Gastrocnemius medialis (tissue), 4 donors: ENCODE data around the gene TP63. TPM values are rescaled to one million over a fixed set of nuclear protein-coding genes. Genes with fewer than 3 reads are reported as not detected.

ENCODE experiments used
- ATAC-seq, 2 donors: fragments of 150-250 bp; one replicate each; pipeline ENCODE4 v1.9.1; 2016
- DNase-seq, 2 donors: peaks; one replicate each; pipeline ENCODE4 v3.0.0-alpha.2; 2019
- H3K27ac ChIP-seq, 4 donors: fragments of 200-600 bp; sonication (generic); 1 replicate in 1 of 4; 2 replicates in 3 of 4; pipeline ENCODE4 v1.5.1; 2016 to 2018; ENCODE audit warnings: mild to moderate bottlenecking in 2 of 4, moderate library complexity in 1 of 4
- H3K27me3 ChIP-seq, 3 donors: fragments of 200-600 bp; sonication (generic) in 2 of 3; 1 replicate in 1 of 3; 2 replicates in 2 of 3; pipeline versions ENCODE4 v1.5.1 to v1.6.0; 2016 to 2019; ENCODE audit warnings: mild to moderate bottlenecking in 1 of 3, moderate library complexity in 1 of 3
- H3K36me3 ChIP-seq, 2 donors: fragments of 200-600 bp; sonication (generic) in 1 of 2; one replicate each; pipeline ENCODE4 v1.5.1; 2017 to 2018
- H3K4me1 ChIP-seq, 2 donors: fragments of 200-600 bp; sonication (generic) in 1 of 2; one replicate each; pipeline ENCODE4 v1.5.1; 2016 to 2017; ENCODE audit warnings: mild to moderate bottlenecking in 2 of 2
- H3K4me3 ChIP-seq, 4 donors: fragments of 200-600 bp; sonication (generic) in 3 of 4; 1 replicate in 1 of 4; 2 replicates in 3 of 4; pipeline ENCODE4 v1.5.1; 2016 to 2019; ENCODE audit warnings: mild to moderate bottlenecking in 2 of 4
- H3K9me3 ChIP-seq, 3 donors: fragments of 200-600 bp; sonication (generic) in 2 of 3; 1 replicate in 1 of 3; 2 replicates in 2 of 3; pipeline ENCODE4 v1.5.1; 2016 to 2019
- POLR2A ChIP-seq, 2 donors: fragments of 450-650 bp; IDR thresholded peaks; one replicate each; pipeline ENCODE4 v1.6.1; 2017; ENCODE audit warnings: antibody characterized with exemption in 2 of 2, mild to moderate bottlenecking in 2 of 2, moderate library complexity in 2 of 2
- in situ Hi-C, 4 donors: fragments of 200-750 bp; cut with MboI; loops; one replicate each; pipeline versions ENCODE4 v1.15.0 to v1.8.0; 2017; ENCODE audit warnings: low sequenced_read_pairs in 4 of 4
- intact Hi-C: fragments of 100-400 bp; cut with DNase I; formaldehyde crosslinking; loops from one replicate; pipeline ENCODE4 v1.15.1; 2023; ENCODE audit warnings: low total_unique reads
- total RNA-seq, 4 donors: library from RNA; depleted of rRNA; stranded (reverse); fragments of >200 nt; gene quantifications; one replicate each; pipeline versions ENCODE4 v1.1.0 to v1.2.3, GENCODE V29; 2016
- TF ChIP-seq, protein P1 (sequence below), 5 experiments: fragments of 450-650 bp in 3 of 5; fragments of 200-600 bp in 2 of 5; sonication (generic) in 2 of 5; IDR thresholded peaks in 4 of 5; conservative IDR thresholded peaks in 1 of 5; 1 replicate in 4 of 5; 2 replicates in 1 of 5; pipeline ENCODE4 v1.5.1; 2016 to 2019; ENCODE audit warnings: antibody characterized with exemption in 5 of 5, mild to moderate bottlenecking in 3 of 5, moderate library complexity in 3 of 5

The TP63 gene
- total RNA-seq, 4 donors from 2014 or later: 5.2 to 38.8 (median 25.8) TPM

DNA sequence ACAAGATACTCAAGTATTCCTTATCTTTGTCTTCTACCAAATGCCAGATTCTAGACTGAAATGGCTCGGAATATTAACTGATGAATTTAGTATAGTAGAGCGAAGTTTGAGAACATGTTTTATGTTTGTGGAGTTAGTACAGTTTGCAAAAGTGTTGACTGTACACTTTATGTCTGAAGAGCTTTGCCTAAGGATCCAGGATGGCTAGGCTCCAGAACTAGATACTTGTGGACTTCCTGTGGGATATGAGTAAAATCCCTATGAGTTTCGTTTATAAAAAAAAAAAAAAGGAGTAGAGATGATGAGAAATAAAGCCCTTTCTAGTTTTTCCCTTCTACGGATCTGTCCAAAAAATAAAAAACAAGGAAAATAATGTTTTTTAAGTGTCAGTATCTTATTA lies 96.7 kb downstream of the TP63 start:
- TF ChIP-seq, protein P1, sequence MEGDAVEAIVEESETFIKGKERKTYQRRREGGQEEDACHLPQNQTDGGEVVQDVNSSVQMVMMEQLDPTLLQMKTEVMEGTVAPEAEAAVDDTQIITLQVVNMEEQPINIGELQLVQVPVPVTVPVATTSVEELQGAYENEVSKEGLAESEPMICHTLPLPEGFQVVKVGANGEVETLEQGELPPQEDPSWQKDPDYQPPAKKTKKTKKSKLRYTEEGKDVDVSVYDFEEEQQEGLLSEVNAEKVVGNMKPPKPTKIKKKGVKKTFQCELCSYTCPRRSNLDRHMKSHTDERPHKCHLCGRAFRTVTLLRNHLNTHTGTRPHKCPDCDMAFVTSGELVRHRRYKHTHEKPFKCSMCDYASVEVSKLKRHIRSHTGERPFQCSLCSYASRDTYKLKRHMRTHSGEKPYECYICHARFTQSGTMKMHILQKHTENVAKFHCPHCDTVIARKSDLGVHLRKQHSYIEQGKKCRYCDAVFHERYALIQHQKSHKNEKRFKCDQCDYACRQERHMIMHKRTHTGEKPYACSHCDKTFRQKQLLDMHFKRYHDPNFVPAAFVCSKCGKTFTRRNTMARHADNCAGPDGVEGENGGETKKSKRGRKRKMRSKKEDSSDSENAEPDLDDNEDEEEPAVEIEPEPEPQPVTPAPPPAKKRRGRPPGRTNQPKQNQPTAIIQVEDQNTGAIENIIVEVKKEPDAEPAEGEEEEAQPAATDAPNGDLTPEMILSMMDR (IDR thresholded peaks at IDR 0.05 in 4 of 5, conservative IDR thresholded peaks at IDR 0.05 in 1 of 5): no peak
- no peak for TF ChIP-seq POLR2A (IDR thresholded peaks at IDR 0.05)
- H3K36me3 ChIP-seq: no peaks in the 10 kb centered on the region
- no peak overlapping the region for H3K4me3 ChIP-seq
- intact Hi-C loops: no loop called here
- DNase-seq (no peak), ATAC-seq (no peak)
- peaks cover 17 to 30% of the 10 kb centered on the region in 2 donors for H3K4me1 ChIP-seq
- in situ Hi-C loops: no loop called here
- H3K27me3 ChIP-seq: no peaks in the 10 kb centered on the region
- H3K27ac ChIP-seq: no peak overlapping the region
- no peaks in the 10 kb centered on the region for H3K9me3 ChIP-seq

DNA sequence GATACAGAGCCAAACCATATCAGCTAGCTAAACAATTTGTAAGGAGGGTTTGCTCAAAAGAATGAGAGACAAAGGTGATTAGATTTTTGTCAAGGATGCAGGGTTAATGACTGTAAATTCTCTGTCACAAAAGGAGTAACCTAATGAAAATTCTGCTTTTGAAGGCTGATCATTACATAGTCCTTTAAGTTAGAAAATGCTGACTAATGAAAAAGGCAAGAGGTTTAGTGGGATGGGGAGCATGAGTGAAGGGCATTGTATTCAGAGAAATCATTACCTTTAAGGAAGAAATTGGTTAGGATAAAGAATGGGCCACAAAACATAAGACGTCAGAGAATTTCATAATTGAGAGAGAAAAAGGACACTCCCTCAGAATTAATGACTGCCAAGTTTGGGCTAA lies 97.7 kb downstream of the TP63 start:
- H3K9me3 ChIP-seq: no peaks in the 10 kb centered on the region
- in situ Hi-C loops: no loop called here

DNA sequence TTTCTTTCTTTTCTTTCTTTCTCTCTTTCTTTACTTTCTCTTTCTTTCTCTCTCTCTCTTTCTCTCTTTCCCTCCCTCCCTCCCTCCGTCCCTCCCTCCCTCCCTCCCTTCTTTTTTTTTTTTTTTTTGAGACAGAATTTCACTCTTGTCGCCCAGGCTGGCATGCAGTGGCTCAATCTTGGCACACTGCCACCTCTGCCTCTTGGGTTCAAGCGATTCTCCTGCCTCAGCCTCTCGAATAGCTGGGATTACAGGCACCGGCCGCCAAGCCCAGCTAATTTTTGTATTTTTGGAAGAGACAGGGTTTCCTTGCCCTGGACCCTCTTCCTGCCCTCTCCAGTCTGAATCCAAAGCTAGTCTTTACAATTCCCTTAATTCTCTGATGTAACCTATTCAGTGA lies 102.9 kb downstream of the TP63 start:
- TF ChIP-seq, protein P1 (IDR thresholded peaks at IDR 0.05 in 4 of 5, conservative IDR thresholded peaks at IDR 0.05 in 1 of 5): no peak
- TF ChIP-seq POLR2A (IDR thresholded peaks at IDR 0.05): no peak
- no peak for DNase-seq
- Histone ChIP-seq H3K4me3 (no peak overlapping the region), H3K27ac (no peak overlapping the region), H3K27me3 (no peaks in the 10 kb centered on the region), H3K36me3 (peaks cover 0 to 7% of the 10 kb centered on the region in 2 donors), H3K4me1 (peaks cover 10 to 12% of the 10 kb centered on the region in 2 donors), H3K9me3 (no peaks in the 10 kb centered on the region)
- intact Hi-C loops: no loop called here
- ATAC-seq: no peak
- in situ Hi-C loops: no loop called here

More for the DNA sequence above, 97.7 kb downstream of the TP63 start:
- Histone ChIP-seq H3K36me3 (no peaks in the 10 kb centered on the region), H3K27me3 (no peaks in the 10 kb centered on the region), H3K4me1 (peaks cover 17 to 28% of the 10 kb centered on the region in 2 donors), H3K4me3 (no peak overlapping the region), H3K27ac (no peak overlapping the region)
- ATAC-seq: no peak
- DNase-seq: no peak
- TF ChIP-seq, protein P1 (IDR thresholded peaks at IDR 0.05 in 4 of 5, conservative IDR thresholded peaks at IDR 0.05 in 1 of 5): no peak
- TF ChIP-seq POLR2A (IDR thresholded peaks at IDR 0.05): no peak
- intact Hi-C loops: no loop called here

DNA sequence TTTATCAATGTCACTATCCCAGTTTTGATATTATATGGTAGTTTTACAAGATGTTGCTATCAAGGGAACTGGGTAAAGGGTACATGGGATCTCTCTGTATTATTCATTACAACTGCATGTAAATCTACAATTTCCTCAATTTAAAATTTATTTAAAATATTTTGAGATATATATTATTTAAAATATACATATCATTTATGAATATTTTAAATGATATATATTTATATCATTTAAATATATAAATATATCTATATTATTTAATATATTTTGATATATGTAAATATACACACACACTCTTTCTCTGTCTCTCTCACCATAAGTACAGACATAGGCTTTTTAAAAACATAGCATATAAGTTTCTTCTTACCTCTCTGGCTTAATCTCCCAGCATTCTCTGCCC lies 104.7 kb downstream of the TP63 start:
- no peak for DNase-seq
- in situ Hi-C loops (no loop called here), intact Hi-C loops (no loop called here)
- TF ChIP-seq, protein P1 (IDR thresholded peaks at IDR 0.05 in 4 of 5, conservative IDR thresholded peaks at IDR 0.05 in 1 of 5): no peak
- no peak for TF ChIP-seq POLR2A (IDR thresholded peaks at IDR 0.05)
- ATAC-seq: no peak
- no peak overlapping the region for H3K27ac ChIP-seq
- H3K9me3 ChIP-seq: no peaks in the 10 kb centered on the region
- no peaks in the 10 kb centered on the region for H3K4me1 ChIP-seq
- H3K4me3 ChIP-seq: no peak overlapping the region
- no peaks in the 10 kb centered on the region for H3K27me3 ChIP-seq
- peaks cover 0 to 7% of the 10 kb centered on the region in 2 donors for H3K36me3 ChIP-seq

DNA sequence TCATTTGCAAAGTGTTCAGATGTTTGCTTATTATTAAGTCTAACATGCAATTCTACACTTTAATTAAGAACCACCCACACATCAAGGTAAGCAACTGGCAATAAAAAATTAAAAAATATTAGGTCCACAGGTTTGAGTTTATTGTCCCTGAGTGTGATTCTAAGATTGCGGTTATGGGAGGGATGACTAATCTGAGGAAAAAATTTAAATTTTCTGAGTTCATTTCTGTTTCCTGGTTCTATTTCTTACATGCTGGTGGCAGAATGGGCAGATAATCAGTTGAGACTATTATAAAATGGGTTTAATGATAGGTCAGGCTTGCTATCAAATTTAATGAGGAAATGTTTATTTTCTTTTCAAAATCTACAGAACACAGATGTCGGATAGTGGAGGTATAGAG lies 105.9 kb downstream of the TP63 start:
- no peak for DNase-seq
- intact Hi-C loops: no loop called here
- in situ Hi-C loops: no loop called here
- Histone ChIP-seq H3K27ac (no peak overlapping the region), H3K9me3 (no peaks in the 10 kb centered on the region), H3K4me1 (no peaks in the 10 kb centered on the region), H3K4me3 (no peak overlapping the region), H3K36me3 (peaks cover 0 to 7% of the 10 kb centered on the region in 2 donors), H3K27me3 (no peaks in the 10 kb centered on the region)
- no peak for ATAC-seq
- no peak for TF ChIP-seq POLR2A (IDR thresholded peaks at IDR 0.05)
- TF ChIP-seq, protein P1 (IDR thresholded peaks at IDR 0.05 in 4 of 5, conservative IDR thresholded peaks at IDR 0.05 in 1 of 5): no peak
